WTC11 (cell line): ENCODE data around the gene TRIM74.
"Not testable (repeated sequence)": the region's sequence is repeated elsewhere in the genome, so short reads cannot be mapped to it uniquely, and the experiment has no call there.

Experiments
- ELF4 ChIP-seq: sonication (generic); formaldehyde crosslinking; IDR thresholded peaks from 2 replicates; pipeline ENCODE4 v1.8.1; 2022; ENCODE audit warnings: low read depth, mild to moderate bottlenecking, moderate library complexity, missing genetic modification reagents
- ETV6 ChIP-seq: sonication (generic); formaldehyde crosslinking; IDR thresholded peaks from 2 replicates; pipeline ENCODE4 v1.8.1; 2022; ENCODE audit warnings: mild to moderate bottlenecking, missing genetic modification reagents
- FOXJ3 ChIP-seq: sonication (generic); formaldehyde crosslinking; IDR thresholded peaks from 2 replicates; pipeline ENCODE4 v1.9.0; 2021; ENCODE audit warnings: missing genetic modification reagents, mild to moderate bottlenecking, borderline replicate concordance
- TEAD4 ChIP-seq: sonication (generic); formaldehyde crosslinking; IDR thresholded peaks from 2 replicates; pipeline ENCODE4 v1.8.0; 2022; ENCODE audit warnings: mild to moderate bottlenecking, missing genetic modification reagents
- ZBTB43 ChIP-seq: sonication (generic); formaldehyde crosslinking; IDR thresholded peaks from 2 replicates; pipeline ENCODE4 v1.8.1; 2023; ENCODE audit warnings: mild to moderate bottlenecking, missing genetic modification reagents
- TF ChIP-seq, protein P1 (sequence below): fragments of 200-600 bp; IDR thresholded peaks from 2 replicates; pipeline ENCODE4 v1.8.0; 2022; ENCODE audit warnings: antibody characterized with exemption
- TF ChIP-seq, protein P2 (sequence below): sonication (generic); formaldehyde crosslinking; IDR thresholded peaks from 2 replicates; pipeline ENCODE4 v1.8.0; 2022; ENCODE audit warnings: mild to moderate bottlenecking, missing genetic modification reagents

- TF ChIP-seq ETV6 (CRISPR knock-in tag); TEAD4 (CRISPR knock-in tag); FOXJ3 (CRISPR knock-in tag); ELF4; ZBTB43 (CRISPR knock-in tag): not testable (repeated sequence)
- TF ChIP-seq, protein P1, sequence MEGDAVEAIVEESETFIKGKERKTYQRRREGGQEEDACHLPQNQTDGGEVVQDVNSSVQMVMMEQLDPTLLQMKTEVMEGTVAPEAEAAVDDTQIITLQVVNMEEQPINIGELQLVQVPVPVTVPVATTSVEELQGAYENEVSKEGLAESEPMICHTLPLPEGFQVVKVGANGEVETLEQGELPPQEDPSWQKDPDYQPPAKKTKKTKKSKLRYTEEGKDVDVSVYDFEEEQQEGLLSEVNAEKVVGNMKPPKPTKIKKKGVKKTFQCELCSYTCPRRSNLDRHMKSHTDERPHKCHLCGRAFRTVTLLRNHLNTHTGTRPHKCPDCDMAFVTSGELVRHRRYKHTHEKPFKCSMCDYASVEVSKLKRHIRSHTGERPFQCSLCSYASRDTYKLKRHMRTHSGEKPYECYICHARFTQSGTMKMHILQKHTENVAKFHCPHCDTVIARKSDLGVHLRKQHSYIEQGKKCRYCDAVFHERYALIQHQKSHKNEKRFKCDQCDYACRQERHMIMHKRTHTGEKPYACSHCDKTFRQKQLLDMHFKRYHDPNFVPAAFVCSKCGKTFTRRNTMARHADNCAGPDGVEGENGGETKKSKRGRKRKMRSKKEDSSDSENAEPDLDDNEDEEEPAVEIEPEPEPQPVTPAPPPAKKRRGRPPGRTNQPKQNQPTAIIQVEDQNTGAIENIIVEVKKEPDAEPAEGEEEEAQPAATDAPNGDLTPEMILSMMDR = not testable (repeated sequence)
- TF ChIP-seq, protein P2, sequence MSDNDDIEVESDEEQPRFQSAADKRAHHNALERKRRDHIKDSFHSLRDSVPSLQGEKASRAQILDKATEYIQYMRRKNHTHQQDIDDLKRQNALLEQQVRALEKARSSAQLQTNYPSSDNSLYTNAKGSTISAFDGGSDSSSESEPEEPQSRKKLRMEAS (CRISPR knock-in tag) = not testable (repeated sequence)
Measured at GRCh38 chr7:72942956-72943355, 26.3 kb downstream of the TRIM74 start.
